Measurements from ENCODE around the gene DSCAML1. TPM values are rescaled to one million over a fixed set of nuclear protein-coding genes. Genes with fewer than 3 reads are reported as not detected.

Gene DSCAML1
- total and polyA plus RNA-seq, 2 of the 8 experiments (the other 6 are each of a cell fraction or from before 2014, with no cell fraction given), result 0.19 to 0.24 TPM

- TF ChIP-seq KDM1A (IDR thresholded peaks at IDR 0.05; ENCODE audit: borderline replicate concordance, low read length) (no peak), CEBPB (IDR thresholded peaks at IDR 0.05; ENCODE audit: low read depth, low read length) (no peak), MAFK (IDR thresholded peaks at IDR 0.05; ENCODE audit: low read depth, low read length) (no peak), E2F6 (IDR thresholded peaks at IDR 0.05) (0 out of 2 replicates have a peak, but pooled peaks have one; percentile 56), BRCA1 (IDR thresholded peaks at IDR 0.05; ENCODE audit: low read depth, low read length) (no peak), NRF1 (IDR thresholded peaks at IDR 0.05; ENCODE audit: low read depth, low read length) (no peak), CTBP2 (IDR thresholded peaks at IDR 0.05; ENCODE audit: borderline replicate concordance, insufficient read depth, insufficient read length, low read length) (no peak)
These were observed 1.2 kb downstream of the DSCAML1 start (continued) for GRCh38 chr11:117795638-117796455.

Data from H1 (cell line).